GM12878 (cell line): ENCODE measurements around the gene HIBCH. TPM values are rescaled to one million over a fixed set of nuclear protein-coding genes. Genes with fewer than 3 reads are reported as not detected.
A peak's percentile ranks its signal among the peaks of the same experiment; 100 is the strongest.

Source experiments
- BHLHE40 ChIP-seq, 2 experiments: fragments of 450-650 bp in 1 of 2; IDR thresholded peaks; 2 replicates each; pipeline ENCODE4 v1.6.1; 2011 to 2017; ENCODE audit warnings: low read depth in 2 of 2, borderline replicate concordance in 1 of 2, improper control_type of control experiment in 1 of 2, low read length in 1 of 2, mild to moderate bottlenecking in 1 of 2
- CREM ChIP-seq: IDR thresholded peaks from 2 replicates; pipeline ENCODE4 v1.6.1; 2014; ENCODE audit warnings: antibody characterized with exemption, low read depth
- EGR1 ChIP-seq, 2 experiments: IDR thresholded peaks; 1 replicate in 1 of 2; 2 replicates in 1 of 2; pipeline ENCODE4 v1.6.1; 2011 to 2012; ENCODE audit warnings: low read depth in 2 of 2, low read length in 2 of 2, borderline replicate concordance in 1 of 2, mild to moderate bottlenecking in 1 of 2, moderate library complexity in 1 of 2
- ELK1 ChIP-seq: IDR thresholded peaks from 2 replicates; pipeline ENCODE4 v1.6.1; 2012; ENCODE audit warnings: low read depth, low read length, improper control_type of control experiment
- EP300 ChIP-seq, 2 experiments: fragments of 150-350 bp in 1 of 2; IDR thresholded peaks; 2 replicates each; pipeline ENCODE4 v1.6.1; 2011 to 2012; ENCODE audit warnings: low read depth in 2 of 2, low read length in 2 of 2, borderline replicate concordance in 1 of 2, improper control_type of control experiment in 1 of 2, inconsistent platforms in 1 of 2; ENCODE audit not compliant: control insufficient read depth in 1 of 2
- HDAC2 ChIP-seq: fragments of 200-600 bp; sonication (generic); IDR thresholded peaks from 2 replicates; pipeline ENCODE4 v1.6.1; 2017
- MAX ChIP-seq: IDR thresholded peaks from 2 replicates; pipeline ENCODE4 v1.6.1; 2012; ENCODE audit warnings: low read depth, low read length, improper control_type of control experiment
- MEF2B ChIP-seq: fragments of 450-650 bp; IDR thresholded peaks from 2 replicates; pipeline ENCODE4 v1.6.1; 2018; ENCODE audit warnings: mild to moderate bottlenecking, moderate library complexity; ENCODE audit not compliant: partially characterized antibody, poor library complexity, severe bottlenecking
- NFYA ChIP-seq: IDR thresholded peaks from 2 replicates; pipeline ENCODE4 v1.6.1; 2011; ENCODE audit warnings: low read depth, mild to moderate bottlenecking, low read length, improper control_type of control experiment, borderline replicate concordance
- RUNX3 ChIP-seq: IDR thresholded peaks from 2 replicates; pipeline ENCODE4 v1.6.1; 2012; ENCODE audit warnings: low read length, inconsistent platforms
- ZNF592 ChIP-seq: fragments of 450-650 bp; IDR thresholded peaks from 2 replicates; pipeline ENCODE4 v1.6.1; 2017; ENCODE audit warnings: mild to moderate bottlenecking, moderate library complexity
- polyA plus RNA-seq, 11 experiments: library from polyadenylated mRNA; depleted of rRNA in 4 of 11; unstranded in 6 of 11; stranded (reverse) in 5 of 11; fragments of >200 nt; fragmentation: Nextera tagmentation in 4 of 11; fragmentation: Illumina TruSeq in 1 of 11; extraction: Ambion mirVana in 4 of 11; extraction: Trizol in 1 of 11; gene quantifications; 1 replicate in 1 of 11; 2 replicates in 10 of 11; pipeline versions ENCODE4 v1.2.1 to v1.2.3, GENCODE V29; 2011 to 2016; ENCODE audit warnings: inconsistent platforms in 2 of 11, missing spikeins in 2 of 11, low read depth in 1 of 11
- total RNA-seq, 4 experiments: library from RNA; depleted of rRNA in 3 of 4; stranded (reverse); fragments of >200 nt in 3 of 4; fragmentation: Illumina TruSeq in 1 of 4; extraction: Trizol in 1 of 4; gene quantifications; 2 replicates each; pipeline versions ENCODE4 v1.2.1 to v1.2.3, GENCODE V29; 2013 to 2021

The HIBCH gene
- total and polyA plus RNA-seq, 10 of the 15 experiments (the other 5 are each of a cell fraction or from before 2014, with no cell fraction given), result 22.3 to 81.0 (median 37.4) TPM

GRCh38 chr2:190343536-190344275 lies 24.1 kb upstream of the HIBCH start, which contains the start of gene INPP1 (continued):
- TF ChIP-seq ZNF592 (no peak), RUNX3 (no peak), NFYA (no peak), ELK1 (0 out of 2 replicates have a peak, but pooled peaks have one; percentile 45), BHLHE40 (IDR thresholded peaks at IDR 0.05; ENCODE audit: borderline replicate concordance in 1 of 2, low read depth in 2 of 2, low read length in 1 of 2) (peak; percentile 69 to 94; a peak in 3 of 4 replicates), EP300 (IDR thresholded peaks at IDR 0.05; ENCODE audit: borderline replicate concordance in 1 of 2, control insufficient read depth in 1 of 2, low read depth in 2 of 2, low read length in 2 of 2) (0 out of 4 replicates have a peak, but pooled peaks of 1 of the 2 experiments have one; percentile 17), EGR1 (IDR thresholded peaks at IDR 0.05; ENCODE audit: borderline replicate concordance in 1 of 2, low read depth in 2 of 2, low read length in 2 of 2) (peak in 1 of 2 experiments; percentile 27; a peak in 1 of 3 replicates), MAX (peak; percentile 65), HDAC2 (peak; percentile 82; the same call in 1 of the 2 replicates), MEF2B (no peak), CREM (no peak)
